Raji (cell line): ENCODE results near the gene ST6GAL1.

Experiments used
- POLR2A ChIP-seq: IDR thresholded peaks from 2 replicates; pipeline ENCODE4 v1.6.1; 2011; ENCODE audit warnings: low read depth, low read length, control low read depth; ENCODE audit not compliant: insufficient read depth

ST6GAL1 gene

DNA sequence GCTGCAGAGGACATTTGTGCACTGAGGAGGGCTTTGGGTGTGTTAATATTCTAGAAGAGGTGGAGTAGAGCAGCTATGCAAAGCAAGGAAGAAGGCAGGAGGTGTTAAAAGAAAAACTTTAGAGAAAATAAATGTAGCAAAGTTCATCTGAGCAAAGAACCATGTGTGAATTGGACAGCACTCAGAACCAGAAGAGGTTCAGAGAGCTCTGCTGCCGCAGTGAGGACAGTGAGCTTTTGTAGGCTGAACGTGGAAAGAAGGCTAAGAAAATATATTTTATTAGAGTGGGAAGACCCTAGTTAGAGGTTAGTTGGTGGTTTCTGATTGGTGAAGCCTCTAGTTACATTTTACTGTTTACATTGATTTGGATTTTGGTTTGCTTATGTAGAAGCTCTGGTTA is 50.7 kb downstream of the ST6GAL1 start:
- no peak for TF ChIP-seq POLR2A

DNA sequence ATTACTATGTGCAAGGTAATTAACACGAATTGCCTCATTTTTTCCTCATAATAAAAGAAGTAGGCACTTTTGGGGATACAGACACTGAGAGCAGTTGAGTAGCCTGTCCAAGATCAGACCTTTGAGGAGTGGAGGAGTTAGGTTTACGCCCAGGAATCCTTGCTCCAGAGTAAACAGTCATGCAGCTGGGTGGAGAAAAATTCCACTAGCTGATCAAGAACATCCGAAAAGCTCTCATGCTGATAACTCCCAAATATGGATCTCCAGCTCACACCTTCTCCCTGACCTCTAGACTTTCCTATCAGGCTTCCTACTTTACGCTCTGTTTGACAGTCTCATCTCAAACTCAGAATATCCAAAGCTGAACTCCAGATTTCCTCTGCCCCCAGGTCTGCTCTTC is 53.3 kb downstream of the ST6GAL1 start:
- TF ChIP-seq POLR2A = no peak

DNA sequence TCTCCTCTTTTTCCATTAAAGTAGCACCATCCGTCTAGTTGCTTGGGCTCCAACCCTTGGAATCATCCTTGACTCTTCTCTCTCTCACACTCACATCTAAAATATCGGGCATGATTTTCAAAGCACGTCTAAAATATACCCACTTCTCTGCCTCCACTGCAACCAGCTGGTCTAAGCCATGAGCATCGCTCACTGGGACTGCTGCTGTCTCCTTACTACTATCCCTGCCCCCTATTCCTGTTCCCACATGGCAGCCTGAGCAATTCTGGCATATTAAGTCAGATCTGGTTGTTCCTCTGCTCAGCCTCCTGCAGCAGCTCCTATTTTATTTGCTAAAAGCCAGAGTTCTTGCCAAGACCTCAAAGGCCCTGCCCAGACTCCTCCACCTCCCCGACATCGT is 53.7 kb downstream of the ST6GAL1 start:
- no peak for TF ChIP-seq POLR2A

DNA sequence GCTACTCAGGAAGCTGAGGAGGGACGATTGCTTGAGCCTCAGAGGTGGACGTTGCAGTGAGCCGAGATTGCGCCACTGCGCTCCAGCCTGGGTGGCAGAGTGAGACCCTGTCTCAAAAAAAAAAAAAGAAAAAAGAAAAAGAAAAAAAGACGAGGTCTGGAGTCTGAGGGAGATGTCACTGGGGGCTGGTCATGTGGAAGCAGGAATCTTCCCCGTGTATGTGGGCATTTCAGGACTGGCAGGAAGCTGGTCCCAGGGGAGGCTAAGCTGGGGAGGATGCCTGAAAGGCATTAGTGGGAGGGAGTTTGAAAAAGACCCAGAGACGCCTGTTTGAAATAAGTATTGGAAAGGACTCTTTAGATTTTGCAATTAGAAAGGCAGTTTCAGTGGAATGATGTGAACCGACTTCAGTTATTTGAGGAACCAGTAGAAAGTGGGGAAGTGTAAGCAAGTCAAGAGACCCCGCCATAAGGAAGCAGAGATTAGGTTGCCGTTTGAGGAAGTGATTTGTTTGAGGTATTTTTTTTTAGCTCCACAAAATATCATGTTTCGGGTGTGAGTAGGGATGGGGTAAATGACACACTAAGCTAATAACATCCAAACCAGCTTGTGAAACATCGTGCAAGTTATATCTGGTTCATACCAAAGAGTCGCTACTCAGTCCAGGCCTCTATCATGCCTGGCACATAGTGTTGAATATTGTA is 55.5 kb downstream of the ST6GAL1 start:
- no peak for TF ChIP-seq POLR2A

DNA sequence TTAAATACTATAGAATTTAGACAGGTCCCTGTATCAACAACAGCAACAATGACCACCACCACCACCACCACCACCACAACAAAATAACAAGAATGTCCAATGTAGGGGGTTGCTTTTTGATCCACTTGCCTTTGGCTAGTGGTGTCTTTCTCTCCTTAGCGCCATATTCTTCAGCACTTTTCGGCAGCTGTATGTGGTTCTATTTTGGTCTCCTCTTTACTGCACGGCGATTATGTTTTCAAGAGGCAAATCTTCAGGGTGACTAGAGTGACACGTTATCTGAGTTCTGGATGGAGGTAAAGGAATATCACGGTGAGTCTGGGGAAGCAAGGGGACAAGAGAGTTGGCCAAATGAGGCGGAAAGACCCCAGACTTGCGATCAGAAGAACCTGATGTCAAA is 56.1 kb downstream of the ST6GAL1 start:
- TF ChIP-seq POLR2A = no peak

DNA sequence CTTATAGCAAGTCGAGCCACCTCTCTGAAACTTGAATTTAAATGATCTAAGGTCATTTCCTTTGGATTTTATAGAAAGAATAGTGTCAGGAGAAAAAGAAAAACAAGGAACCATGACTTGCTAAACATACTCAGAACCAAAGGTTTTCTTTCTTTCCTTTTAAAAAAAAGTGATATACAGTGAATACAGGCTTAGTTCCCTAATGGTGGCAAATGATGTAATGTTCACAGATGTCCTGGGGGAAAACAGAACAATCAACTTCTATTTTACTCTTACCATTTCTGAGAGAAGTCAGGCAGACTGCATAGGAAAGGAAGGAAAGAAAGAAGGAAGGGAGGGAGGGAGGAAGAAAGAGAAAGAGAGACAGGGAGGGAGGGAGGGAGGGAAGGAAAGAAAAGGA is 56.5 kb downstream of the ST6GAL1 start:
- TF ChIP-seq POLR2A = no peak

DNA sequence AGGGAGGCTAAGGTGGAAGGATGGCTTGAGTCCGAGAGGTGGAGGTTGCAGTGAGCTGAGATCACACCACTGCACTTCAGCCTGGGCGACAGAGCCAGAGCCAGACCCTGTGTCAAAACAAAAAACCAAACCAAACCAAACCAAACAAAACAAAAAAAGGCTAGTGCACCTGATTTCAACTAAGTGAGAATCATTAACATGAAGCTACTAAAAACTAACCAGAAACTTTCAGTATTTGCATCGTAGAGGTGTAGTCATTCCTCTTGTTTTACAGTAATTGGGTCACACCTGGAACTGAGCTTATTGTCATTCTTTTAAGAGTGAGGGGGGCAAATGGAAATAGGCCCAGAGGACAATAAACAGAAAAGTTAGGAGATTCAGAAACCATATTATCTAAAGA is 58.5 kb downstream of the ST6GAL1 start:
- TF ChIP-seq POLR2A = no peak

DNA sequence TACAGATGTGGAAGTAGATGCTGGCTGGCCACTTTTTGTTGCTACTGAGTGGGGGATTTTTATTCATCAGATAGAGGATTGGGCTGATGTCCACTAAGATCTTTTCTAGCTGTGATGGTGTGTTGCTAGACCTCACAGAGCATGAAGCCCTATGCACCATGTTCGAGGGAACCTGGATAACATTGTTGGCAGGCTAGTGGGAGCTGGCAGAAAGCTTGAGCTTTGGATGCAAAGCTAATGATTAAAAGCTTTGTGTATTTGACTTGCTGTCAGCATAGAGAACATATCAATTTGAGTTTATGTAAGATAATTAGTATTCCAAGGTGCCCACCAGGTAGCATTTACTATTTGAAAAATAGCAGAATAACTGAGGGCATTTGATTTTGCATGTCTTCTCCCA is 59.1 kb downstream of the ST6GAL1 start:
- no peak for TF ChIP-seq POLR2A

DNA sequence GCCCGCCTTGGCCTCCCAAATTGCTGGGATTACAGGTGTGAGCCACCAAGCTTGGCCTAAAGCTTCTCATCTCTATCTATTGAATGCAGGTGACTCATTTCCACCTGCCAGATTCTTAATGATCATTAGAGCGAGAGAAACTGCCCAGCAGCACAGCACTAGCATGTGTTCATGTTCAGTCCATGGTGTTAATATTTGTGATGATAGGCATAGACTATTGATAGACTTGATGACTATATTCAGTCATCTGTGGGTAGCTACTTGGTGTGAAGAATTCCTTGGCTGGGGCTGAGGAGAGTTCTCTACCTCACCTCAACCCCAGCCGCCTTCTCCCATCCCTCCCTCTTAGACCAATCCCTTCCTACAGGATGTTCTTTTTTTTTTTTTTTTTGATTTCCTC is 60.0 kb downstream of the ST6GAL1 start:
- TF ChIP-seq POLR2A = no peak

DNA sequence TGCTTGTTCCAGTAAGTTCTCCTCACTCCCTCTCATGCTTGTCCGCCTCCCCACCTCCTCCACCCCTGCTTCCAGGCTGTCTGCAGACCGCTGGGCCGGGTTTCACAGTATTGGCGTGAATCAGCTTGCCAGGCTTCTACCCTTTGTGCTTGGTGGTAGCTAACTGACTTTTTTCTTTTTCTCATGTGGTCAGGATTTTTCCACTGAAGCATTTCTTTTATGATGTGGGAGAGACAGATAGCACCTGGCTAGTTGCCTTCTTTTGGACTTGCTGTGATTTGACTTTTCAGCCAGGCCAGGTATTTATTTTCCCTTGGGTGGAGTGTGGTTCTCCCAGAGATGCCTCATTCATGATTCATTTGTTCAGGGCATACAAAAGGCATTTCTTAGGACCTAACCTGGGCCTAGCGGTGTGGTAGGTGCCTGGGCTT is 60.6 kb downstream of the ST6GAL1 start:
- TF ChIP-seq POLR2A = no peak

DNA sequence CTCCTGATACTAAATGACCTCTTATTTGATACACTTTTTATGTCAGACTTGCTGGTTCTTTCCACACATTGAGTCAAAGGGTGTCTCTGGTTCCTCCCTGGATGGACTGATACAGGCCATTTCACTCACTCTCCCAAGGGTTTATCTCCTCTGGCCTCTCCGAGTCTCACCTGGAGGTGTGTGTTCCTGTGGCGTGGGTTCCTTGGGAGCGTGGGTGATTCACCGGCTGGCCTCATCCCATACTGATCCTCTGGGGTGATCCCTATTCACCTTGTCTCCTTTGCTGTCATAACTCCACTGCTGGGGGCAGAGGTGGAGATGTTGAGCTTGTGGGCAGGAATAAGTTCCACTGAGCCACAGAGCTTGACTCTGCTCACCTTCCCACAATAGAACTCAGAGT is 61.1 kb downstream of the ST6GAL1 start:
- TF ChIP-seq POLR2A = no peak

DNA sequence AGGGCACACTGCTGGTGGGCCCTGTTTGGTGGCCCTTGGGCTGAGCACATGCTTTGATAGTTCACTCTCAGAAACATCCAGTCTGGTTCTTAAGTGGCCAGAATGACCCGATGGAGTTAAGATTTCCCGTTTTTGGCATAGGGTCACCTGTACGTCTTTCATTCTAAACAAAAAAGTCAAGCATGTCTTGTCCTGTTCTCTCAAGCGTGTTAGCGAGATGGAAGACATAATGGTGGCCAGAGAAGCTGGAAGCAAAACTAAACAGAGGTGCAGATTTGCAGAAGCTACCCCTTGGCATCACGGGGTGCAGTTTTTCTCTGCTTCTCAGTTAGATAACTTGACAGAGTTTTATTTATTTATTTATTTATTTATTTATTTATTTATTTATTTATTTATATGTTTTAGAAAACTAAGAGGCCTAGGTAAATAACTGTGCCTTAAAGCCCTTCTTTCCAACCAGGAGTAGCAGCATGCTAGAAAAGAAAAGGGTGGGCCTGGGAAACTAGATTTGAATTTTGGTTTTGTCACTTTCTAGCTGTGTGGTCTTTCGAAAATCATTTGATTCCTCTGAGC is 63.0 kb downstream of the ST6GAL1 start:
- no peak for TF ChIP-seq POLR2A

DNA sequence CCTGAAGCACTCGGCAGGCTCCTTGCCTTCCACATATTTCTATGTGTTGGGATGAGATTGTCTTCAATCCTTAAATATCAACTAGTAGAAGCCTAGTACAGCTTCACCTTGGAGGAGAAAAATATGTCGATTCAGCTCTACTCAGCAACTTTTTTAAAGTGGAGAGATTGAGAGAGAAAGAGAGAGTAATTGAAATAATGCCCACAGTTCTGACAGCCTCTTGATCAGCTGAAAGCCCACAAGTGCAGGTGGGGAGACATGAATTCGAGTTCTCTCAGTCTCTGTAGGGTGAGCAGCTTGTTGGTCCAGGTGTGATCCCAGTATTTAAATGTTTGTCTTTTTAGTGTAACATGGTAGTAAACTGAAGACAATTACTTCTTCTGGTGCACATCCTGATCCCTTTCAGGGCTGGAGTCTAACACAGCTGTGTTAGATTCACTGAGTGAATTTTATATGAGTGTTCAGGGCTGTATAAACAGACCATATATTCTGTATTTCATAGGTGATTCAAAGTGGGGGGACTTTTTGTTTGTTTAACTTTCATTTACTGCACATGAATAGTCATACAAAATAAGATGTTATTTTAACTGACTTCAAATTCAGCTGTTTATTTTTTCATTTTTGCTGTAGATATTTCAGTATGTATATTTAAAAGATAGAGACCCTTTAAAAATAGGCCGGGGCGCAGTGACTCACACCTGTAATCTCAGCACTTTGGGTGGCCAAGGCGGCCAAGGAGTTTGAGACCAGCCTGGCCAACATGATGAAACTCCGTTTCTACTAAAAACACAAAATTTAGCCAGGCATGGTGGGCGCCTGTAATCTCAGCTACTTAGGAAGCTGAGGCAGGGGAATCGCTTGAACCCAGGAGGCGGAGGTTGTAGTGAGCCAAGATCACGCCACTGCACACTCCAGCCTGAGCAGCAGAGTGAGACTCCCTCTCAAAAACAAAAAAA is 64.0 kb downstream of the ST6GAL1 start:
- no peak for TF ChIP-seq POLR2A

DNA sequence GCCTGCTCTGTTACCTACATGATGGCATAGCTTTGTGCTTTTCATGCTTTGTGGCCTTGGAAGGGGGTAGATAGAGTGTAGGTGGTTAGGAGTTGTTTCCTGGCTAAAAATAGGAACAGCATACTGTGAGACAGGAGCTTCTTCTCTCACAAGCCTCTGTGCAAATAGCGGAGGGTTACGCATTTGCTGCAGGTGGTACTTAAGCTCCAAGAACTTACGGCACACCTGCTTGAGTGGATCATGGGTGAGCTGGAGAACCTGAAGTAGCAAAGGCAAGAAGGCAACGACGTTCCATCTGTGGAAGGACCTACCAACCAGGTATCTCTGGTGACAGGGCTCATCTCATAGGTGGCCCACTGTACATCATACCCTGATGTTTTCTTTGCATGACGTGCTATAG is 66.0 kb downstream of the ST6GAL1 start:
- TF ChIP-seq POLR2A = no peak

DNA sequence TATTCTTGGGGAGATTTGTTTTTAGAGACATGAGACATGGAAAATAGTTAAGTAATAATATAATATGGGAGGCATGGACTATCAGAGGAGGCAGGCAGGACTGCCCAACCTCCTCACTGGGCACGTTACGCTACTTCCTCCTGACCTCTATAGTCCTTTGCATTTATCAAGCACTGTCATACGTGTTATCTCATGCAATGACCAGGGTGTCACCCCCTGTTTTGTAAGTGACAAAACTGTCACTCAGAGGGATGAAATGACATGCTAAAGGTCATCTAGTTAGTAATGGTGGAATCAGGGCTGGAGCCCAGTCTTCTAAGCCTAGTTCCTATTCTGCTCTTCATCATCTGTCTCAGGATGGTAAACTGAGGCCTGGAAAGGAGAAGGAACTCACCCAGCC is 66.7 kb downstream of the ST6GAL1 start:
- TF ChIP-seq POLR2A = no peak

DNA sequence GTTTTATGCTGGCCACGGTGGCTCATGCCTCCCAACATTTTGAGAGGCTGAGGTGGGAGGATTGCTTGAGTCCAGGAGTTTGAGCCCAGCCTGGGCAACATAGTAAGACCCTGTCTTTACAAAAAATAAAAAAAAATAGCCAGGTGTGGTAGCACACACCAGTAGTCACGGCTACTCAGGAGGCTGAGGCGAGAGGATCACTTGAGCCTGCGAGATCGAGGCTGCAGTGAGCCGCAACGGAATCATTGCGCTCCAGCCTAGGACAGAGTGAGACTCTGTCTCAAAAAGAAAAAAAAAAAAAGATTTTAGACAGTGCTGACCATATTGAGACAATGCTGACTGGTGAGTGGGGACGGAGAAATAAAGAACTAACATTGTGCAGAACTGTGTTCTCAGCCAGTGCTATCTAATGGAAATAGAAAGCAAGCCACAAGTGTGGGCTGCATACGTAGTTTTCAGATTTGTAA is 67.2 kb downstream of the ST6GAL1 start:
- no peak for TF ChIP-seq POLR2A
